Adrenal gland (tissue), 12 donors: ENCODE measurements around the gene SAMD15. TPM values are rescaled to one million over a fixed set of nuclear protein-coding genes. Genes with fewer than 3 reads are reported as not detected.

Experiments used
- DNase-seq, 7 donors: peaks; one replicate each; pipeline ENCODE4 v3.0.0-alpha.2; 2019 to 2020
- H3K27ac ChIP-seq, 5 donors: fragments of 200-600 bp; sonication (generic) in 4 of 5; 1 replicate in 3 of 5; 2 replicates in 2 of 5; pipeline versions ENCODE4 v1.5.1 to v1.8.0; 2016 to 2020; ENCODE audit warnings: mild to moderate bottlenecking in 1 of 5
- H3K27me3 ChIP-seq: fragments of 200-600 bp; 2 replicates; pipeline ENCODE4 v1.8.0; 2021
- H3K36me3 ChIP-seq, 2 donors: fragments of 200-600 bp; replicated peaks in 1 of 2; 1 replicate in 1 of 2; 2 replicates in 1 of 2; pipeline versions ENCODE4 v1.5.1 to v1.8.0; 2018 to 2022
- H3K4me1 ChIP-seq, 2 donors: fragments of 200-600 bp; replicated peaks in 1 of 2; 1 replicate in 1 of 2; 2 replicates in 1 of 2; pipeline versions ENCODE4 v1.5.1 to v1.8.0; 2018 to 2021
- H3K4me3 ChIP-seq, 4 donors: fragments of 200-600 bp; sonication (generic) in 3 of 4; one replicate each; pipeline ENCODE4 v1.5.1; 2016 to 2018
- H3K9me3 ChIP-seq, 3 donors: fragments of 200-600 bp; sonication (generic) in 1 of 3; replicated peaks in 1 of 3; 1 replicate in 2 of 3; 2 replicates in 1 of 3; pipeline versions ENCODE4 v1.5.1 to v1.8.0; 2016 to 2021
- POLR2A ChIP-seq, 2 donors: fragments of 450-650 bp; IDR thresholded peaks; one replicate each; pipeline ENCODE4 v1.6.1; 2017; ENCODE audit warnings: antibody characterized with exemption in 2 of 2, mild to moderate bottlenecking in 2 of 2, moderate library complexity in 1 of 2
- WGBS, 4 donors: extraction: QIAGEN DNeasy Blood & Tissue Kit in 2 of 4; methylation state at CpG; one replicate each; pipeline versions ENCODE4 v1.1.5 to v1.1.7; 2013 to 2017; 5-methylcytosine and 5-hydroxymethylcytosine counted together
- intact Hi-C, 2 donors: fragments of 100-400 bp; cut with DNase I; formaldehyde crosslinking; loops; one replicate each; pipeline versions ENCODE4 v1.14.1 to v1.15.0; 2022 to 2023
- polyA plus RNA-seq, 3 donors: library from polyadenylated mRNA; stranded (reverse); fragments of 200-250 nt in 2 of 3; fragments of 350-450 nt in 1 of 3; fragmentation: Illumina TruSeq in 1 of 3; extraction: RNeasy Lipid Tissue Mini Kit (QIAGEN cat#74804) in 1 of 3; gene quantifications; one replicate each; pipeline ENCODE4 v1.2.3, GENCODE V29; 2013 to 2014
- total RNA-seq, 9 donors: library from RNA; depleted of rRNA in 4 of 9; stranded (reverse); fragments of >200 nt in 4 of 9; fragments of 120-200 nt in 1 of 9; fragmentation: NEBNext Ultra II Directional in 1 of 9; extraction: Animal tissue kit (Norgen Biotek cat#: 25700) in 1 of 9; gene quantifications; one replicate each; pipeline versions ENCODE4 v1.1.0 to v1.2.4, GENCODE V29; 2013 to 2023
- TF ChIP-seq, protein P1 (sequence below), 6 experiments: fragments of 450-650 bp in 4 of 6; fragments of 200-600 bp in 2 of 6; sonication (generic) in 1 of 6; IDR thresholded peaks; 1 replicate in 5 of 6; 2 replicates in 1 of 6; pipeline versions ENCODE4 v1.5.1 to v1.8.0; 2016 to 2021; ENCODE audit warnings: antibody characterized with exemption in 6 of 6, mild to moderate bottlenecking in 2 of 6, moderate library complexity in 1 of 6
- donor health status: healthy with polysubstance abuse.
- donor health status: Bipolar disorder and iron deficiency.
- donor health status: DM: yes; HTN: yes; CAD: no.
- donor health status: DM: no; HTN: no; CAD: no.
- donor health status: DM: no; HTN: no; CAD: no.
- donor health status: DM: yes; HTN: yes; CAD: no.

SAMD15 gene
- total and polyA plus RNA-seq, 12 donors, result 0.24 to 4.6 (median 1.5) TPM

- no peak overlapping the region for H3K4me3 ChIP-seq
- no peak for DNase-seq
- no peak overlapping the region for H3K27ac ChIP-seq
- intact Hi-C loops, result no loop called here
- WGBS, 4 donors, result 94 to 98% (median 95%) methylated on average over 4 of the region's 4 CpGs
- H3K9me3 ChIP-seq, result no peaks in the 10 kb centered on the region
- H3K4me1 ChIP-seq, result no peaks in the 10 kb centered on the region
- no peak for TF ChIP-seq POLR2A (IDR thresholded peaks at IDR 0.05)
- H3K36me3 ChIP-seq, result no peaks in the 10 kb centered on the region
- no peaks in the 10 kb centered on the region for H3K27me3 ChIP-seq
Measured at GRCh38 chr14:77390188-77390587, 13.0 kb downstream of the SAMD15 start.

DNA sequence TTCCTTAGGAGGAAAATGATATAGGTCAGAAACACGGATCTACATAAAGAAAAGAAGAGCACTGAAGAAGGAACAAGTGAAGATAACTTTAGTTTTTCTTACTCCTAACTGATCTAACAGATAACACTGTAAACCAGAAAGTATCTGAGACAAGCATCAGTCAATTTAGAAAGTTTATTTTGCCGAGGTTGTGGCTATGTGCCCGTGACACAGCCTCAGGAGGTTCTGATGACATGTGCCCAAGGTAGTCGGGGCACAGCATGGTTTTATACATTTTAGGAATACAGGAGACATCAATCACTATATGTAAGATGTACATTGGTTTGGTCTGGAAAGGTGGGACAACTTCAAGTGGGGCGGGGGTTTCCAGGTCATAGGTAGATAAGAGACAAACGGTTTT lies 23.0 kb downstream of the SAMD15 start:
- TF ChIP-seq POLR2A (IDR thresholded peaks at IDR 0.05), result no peak
- TF ChIP-seq, protein P1, sequence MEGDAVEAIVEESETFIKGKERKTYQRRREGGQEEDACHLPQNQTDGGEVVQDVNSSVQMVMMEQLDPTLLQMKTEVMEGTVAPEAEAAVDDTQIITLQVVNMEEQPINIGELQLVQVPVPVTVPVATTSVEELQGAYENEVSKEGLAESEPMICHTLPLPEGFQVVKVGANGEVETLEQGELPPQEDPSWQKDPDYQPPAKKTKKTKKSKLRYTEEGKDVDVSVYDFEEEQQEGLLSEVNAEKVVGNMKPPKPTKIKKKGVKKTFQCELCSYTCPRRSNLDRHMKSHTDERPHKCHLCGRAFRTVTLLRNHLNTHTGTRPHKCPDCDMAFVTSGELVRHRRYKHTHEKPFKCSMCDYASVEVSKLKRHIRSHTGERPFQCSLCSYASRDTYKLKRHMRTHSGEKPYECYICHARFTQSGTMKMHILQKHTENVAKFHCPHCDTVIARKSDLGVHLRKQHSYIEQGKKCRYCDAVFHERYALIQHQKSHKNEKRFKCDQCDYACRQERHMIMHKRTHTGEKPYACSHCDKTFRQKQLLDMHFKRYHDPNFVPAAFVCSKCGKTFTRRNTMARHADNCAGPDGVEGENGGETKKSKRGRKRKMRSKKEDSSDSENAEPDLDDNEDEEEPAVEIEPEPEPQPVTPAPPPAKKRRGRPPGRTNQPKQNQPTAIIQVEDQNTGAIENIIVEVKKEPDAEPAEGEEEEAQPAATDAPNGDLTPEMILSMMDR (IDR thresholded peaks at IDR 0.05), result no peak
- no peaks in the 10 kb centered on the region for H3K36me3 ChIP-seq
- H3K4me1 ChIP-seq, result no peaks in the 10 kb centered on the region
- H3K9me3 ChIP-seq, result no peaks in the 10 kb centered on the region
- no peaks in the 10 kb centered on the region for H3K27me3 ChIP-seq
- H3K27ac ChIP-seq, result no peak overlapping the region
- 74 to 92% (median 84%) methylated on average over 6 of the region's 6 CpGs for WGBS, 4 donors
- H3K4me3 ChIP-seq, result no peak overlapping the region
- intact Hi-C loops, result no loop called here
- no peak for DNase-seq

GRCh38 chr14:77403768-77404167 lies 26.6 kb downstream of the SAMD15 start:
- Histone ChIP-seq H3K9me3 (no peaks in the 10 kb centered on the region), H3K4me1 (no peaks in the 10 kb centered on the region), H3K36me3 (no peaks in the 10 kb centered on the region), H3K27ac (no peak overlapping the region), H3K27me3 (no peaks in the 10 kb centered on the region), H3K4me3 (no peak overlapping the region)
- WGBS, 4 donors, result 82 to 91% (median 87%) methylated on average over 3 of the region's 3 CpGs
- no peak for DNase-seq
- TF ChIP-seq, protein P1 (IDR thresholded peaks at IDR 0.05), result no peak
- no peak for TF ChIP-seq POLR2A (IDR thresholded peaks at IDR 0.05)
- intact Hi-C loops, result no loop called here

GRCh38 chr14:77406086-77406485 lies 28.9 kb downstream of the SAMD15 start:
- no peaks in the 10 kb centered on the region for H3K9me3 ChIP-seq
- no peak for TF ChIP-seq POLR2A (IDR thresholded peaks at IDR 0.05)
- TF ChIP-seq, protein P1 (IDR thresholded peaks at IDR 0.05), result no peak
- WGBS, 4 donors, result 62 to 71% (median 66%) methylated on average over 3 of the region's 3 CpGs

GRCh38 chr14:77406718-77407117 lies 29.5 kb downstream of the SAMD15 start:
- H3K4me1 ChIP-seq, result no peaks in the 10 kb centered on the region
- intact Hi-C loops, result no loop called here
- no peak for DNase-seq
- H3K9me3 ChIP-seq, result no peaks in the 10 kb centered on the region
- TF ChIP-seq, protein P1 (IDR thresholded peaks at IDR 0.05), result no peak
- no peak for TF ChIP-seq POLR2A (IDR thresholded peaks at IDR 0.05)
- H3K4me3 ChIP-seq, result no peak overlapping the region
- no peaks in the 10 kb centered on the region for H3K36me3 ChIP-seq
- H3K27ac ChIP-seq, result no peak overlapping the region
- no peaks in the 10 kb centered on the region for H3K27me3 ChIP-seq
- WGBS, 4 donors, result 62 to 71% (median 66%) methylated on average over 6 of the region's 6 CpGs

More at GRCh38 chr14:77406086-77406485, 28.9 kb downstream of the SAMD15 start:
- intact Hi-C loops, result no loop called here
- Histone ChIP-seq H3K36me3 (no peaks in the 10 kb centered on the region), H3K4me3 (no peak overlapping the region), H3K27ac (no peak overlapping the region), H3K4me1 (no peaks in the 10 kb centered on the region), H3K27me3 (no peaks in the 10 kb centered on the region)
- DNase-seq, result no peak
